CD14-positive monocyte (primary cell): ENCODE data around the gene NUP85. TPM values are rescaled to one million over a fixed set of nuclear protein-coding genes. Genes with fewer than 3 reads are reported as not detected.

Experiments used
- DNase-seq, 3 donors: peaks; one replicate each; pipeline ENCODE4 v3.0.0-alpha.2; 2011 to 2022
- H2AFZ ChIP-seq: 2 replicates; pipeline ENCODE4 v1.6.0; 2012; ENCODE audit warnings: mild to moderate bottlenecking, low read depth, low read length, inconsistent platforms; ENCODE audit not compliant: insufficient read depth, poor library complexity, severe bottlenecking
- H3K27ac ChIP-seq, 2 donors: 1 replicate in 1 of 2; 2 replicates in 1 of 2; pipeline ENCODE4 v1.5.1; 2012 to 2013; ENCODE audit warnings: low read length in 2 of 2, control low read depth in 1 of 2, inconsistent platforms in 1 of 2, low read depth in 1 of 2, mild to moderate bottlenecking in 1 of 2
- H3K27me3 ChIP-seq, 2 donors: one replicate each; pipeline versions ENCODE4 v1.6.0 to v1.6.1; 2011 to 2013; ENCODE audit warnings: low read length in 2 of 2; ENCODE audit not compliant: control insufficient read depth in 2 of 2, insufficient read depth in 2 of 2
- H3K36me3 ChIP-seq, 2 donors: replicated peaks in 1 of 2; 1 replicate in 1 of 2; 2 replicates in 1 of 2; pipeline versions ENCODE4 v1.5.1 to v1.6.1; 2012 to 2013; ENCODE audit warnings: low read length in 2 of 2, control low read depth in 1 of 2, inconsistent platforms in 1 of 2, mild to moderate bottlenecking in 1 of 2; ENCODE audit not compliant: insufficient read depth in 2 of 2, control insufficient read depth in 1 of 2
- H3K4me1 ChIP-seq, 2 donors: 1 replicate in 1 of 2; 2 replicates in 1 of 2; pipeline versions ENCODE4 v1.5.1 to v1.6.1; 2012 to 2013; ENCODE audit warnings: low read length in 2 of 2, control low read depth in 1 of 2, inconsistent platforms in 1 of 2, mild to moderate bottlenecking in 1 of 2, moderate library complexity in 1 of 2; ENCODE audit not compliant: insufficient read depth in 2 of 2, control insufficient read depth in 1 of 2
- H3K4me2 ChIP-seq: replicated peaks from 2 replicates; pipeline ENCODE3; 2012; ENCODE audit warnings: low read length, moderate library complexity, mild to moderate bottlenecking; ENCODE audit not compliant: poor library complexity, severe bottlenecking; ENCODE audit errors: extremely low read depth
- H3K4me3 ChIP-seq, 3 experiments: fragments of 200-600 bp in 1 of 3; sonication (generic) in 1 of 3; replicated peaks in 1 of 3; 1 replicate in 2 of 3; 2 replicates in 1 of 3; pipeline ENCODE4 v1.5.1; 2011 to 2013; ENCODE audit warnings: low read length in 3 of 3, mild to moderate bottlenecking in 3 of 3, control low read depth in 2 of 3, low read depth in 2 of 3, inconsistent platforms in 1 of 3, moderate library complexity in 1 of 3
- H3K79me2 ChIP-seq: 2 replicates; pipeline ENCODE4 v1.6.0; 2012; ENCODE audit warnings: mild to moderate bottlenecking, control low read depth, inconsistent platforms, low read length, moderate library complexity; ENCODE audit not compliant: insufficient read depth
- H3K9ac ChIP-seq: 2 replicates; pipeline ENCODE4 v1.6.0; 2017; ENCODE audit warnings: low read length, mild to moderate bottlenecking; ENCODE audit not compliant: insufficient read depth, poor library complexity, severe bottlenecking
- H3K9me3 ChIP-seq, 2 donors: replicated peaks in 1 of 2; 1 replicate in 1 of 2; 2 replicates in 1 of 2; pipeline versions ENCODE4 v1.5.1 to v1.6.1; 2012 to 2013; ENCODE audit warnings: low read length in 2 of 2, control low read depth in 1 of 2; ENCODE audit not compliant: control insufficient read depth in 1 of 2, insufficient read depth in 1 of 2
- H4K20me1 ChIP-seq: 2 replicates; pipeline ENCODE4 v1.6.0; 2012; ENCODE audit warnings: mild to moderate bottlenecking, low read length, control low read depth, moderate library complexity; ENCODE audit not compliant: insufficient read depth
- H3K27ac Mint-ChIP-seq, 7 donors: one replicate each; pipeline ENCODE4 v1.8.0; 2020; ENCODE audit warnings: mild to moderate bottlenecking in 7 of 7, mixed read lengths in 7 of 7, moderate library complexity in 6 of 7, inconsistent platforms in 2 of 7
- H3K27me3 Mint-ChIP-seq, 3 donors: one replicate each; pipeline ENCODE4 v1.8.0; 2021 to 2022; ENCODE audit warnings: low read depth in 3 of 3, mild to moderate bottlenecking in 3 of 3, mixed read lengths in 3 of 3, moderate library complexity in 3 of 3, inconsistent platforms in 1 of 3
- H3K36me3 Mint-ChIP-seq, 2 donors: one replicate each; pipeline ENCODE4 v1.8.0; 2020; ENCODE audit warnings: mixed read lengths in 2 of 2, inconsistent platforms in 1 of 2, mild to moderate bottlenecking in 1 of 2
- H3K4me1 Mint-ChIP-seq: one replicate; pipeline ENCODE4 v1.8.0; 2020; ENCODE audit warnings: mild to moderate bottlenecking, mixed read lengths
- H3K4me3 Mint-ChIP-seq, 2 donors: one replicate each; pipeline ENCODE4 v1.8.0; 2020; ENCODE audit warnings: mild to moderate bottlenecking in 2 of 2, mixed read lengths in 2 of 2, moderate library complexity in 1 of 2
- H3K9me3 Mint-ChIP-seq, 7 donors: one replicate each; pipeline ENCODE4 v1.8.0; 2020 to 2022; ENCODE audit warnings: mixed read lengths in 7 of 7, mild to moderate bottlenecking in 6 of 7, moderate library complexity in 6 of 7, inconsistent platforms in 2 of 7
- CTCF ChIP-seq: fragments of 200-600 bp; IDR thresholded peaks from one replicate; pipeline ENCODE4 v1.8.0; 2022; ENCODE audit warnings: antibody characterized with exemption, mild to moderate bottlenecking
- WGBS: methylation state at CpG from one replicate; pipeline ENCODE4 v1.1.5; 2013; ENCODE audit warnings: missing lambda C conversion rate; ENCODE audit not compliant: insufficient coverage; 5-methylcytosine and 5-hydroxymethylcytosine counted together
- intact Hi-C, 2 donors: fragments of 100-400 bp; cut with micrococcal nuclease; formaldehyde crosslinking; loops; one replicate each; pipeline versions ENCODE4 v1.15.0 to v1.15.1; 2023
- polyA plus RNA-seq, 3 donors: library from polyadenylated mRNA; depleted of rRNA in 1 of 3; unstranded in 2 of 3; stranded (reverse) in 1 of 3; fragments of 300-500 nt in 2 of 3; fragments of >200 nt in 1 of 3; fragmentation: Illumina TruSeq in 2 of 3; gene quantifications; 1 replicate in 2 of 3; 2 replicates in 1 of 3; pipeline ENCODE4 v1.2.3, GENCODE V29; 2012 to 2021

NUP85 gene
- polyA plus RNA-seq, 3 donors = 36.3 to 94.2 (median 38.7) TPM

DNA sequence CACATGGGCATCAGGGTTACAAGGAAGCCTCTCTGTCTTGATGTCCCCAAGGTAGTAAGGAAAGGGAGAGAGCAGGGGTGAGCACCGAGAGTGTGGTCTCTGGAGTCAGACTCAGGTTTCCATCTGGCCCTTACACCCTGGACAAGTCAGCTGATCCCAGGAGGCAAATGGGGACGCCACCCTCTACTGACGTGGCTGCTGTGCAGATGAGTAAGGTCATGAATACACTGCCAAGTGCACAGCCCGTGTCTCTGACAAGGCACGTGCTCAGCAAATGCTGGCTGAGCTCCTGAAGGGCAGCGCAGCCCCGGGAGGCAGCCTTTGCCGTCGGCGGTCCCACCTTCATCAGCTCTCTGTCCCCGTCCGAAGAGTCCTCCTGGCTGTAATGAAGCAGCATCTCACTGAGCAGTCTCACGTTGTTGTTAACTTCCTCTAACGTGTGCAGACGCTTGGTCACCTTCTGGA is 36.5 kb downstream of the NUP85 start:
- peak overlapping the region; percentile 25 to 54 for H3K27ac ChIP-seq
- no peaks in the 10 kb centered on the region for H3K27me3 ChIP-seq
- Mint-ChIP-seq H3K36me3 (peaks cover 86 to 99% of the 10 kb centered on the region in 2 donors), H3K4me1 (peaks cover 51% of the 10 kb centered on the region), H3K9me3 (peaks cover 0 to 1% (median 0%) of the 10 kb centered on the region in 7 donors), H3K4me3 (peak overlapping the region in 1 of 2 donors; percentile 35), H3K27me3 (no peaks in the 10 kb centered on the region), H3K27ac (peak overlapping the region; percentile 57 to 85 (median 67))
- no peak for DNase-seq
- H3K79me2 ChIP-seq = peaks cover 44% of the 10 kb centered on the region
- no peak overlapping the region for H3K4me3 ChIP-seq
- peaks cover 97% of the 10 kb centered on the region for H4K20me1 ChIP-seq
- no peak overlapping the region for H2AFZ ChIP-seq
- peaks cover 89 to 100% of the 10 kb centered on the region in 2 donors for H3K36me3 ChIP-seq
- H3K4me2 ChIP-seq = no peak overlapping the region
- no peak for TF ChIP-seq CTCF
- 74% methylated on average over 15 of the region's 15 CpGs for WGBS
- no peaks in the 10 kb centered on the region for H3K9me3 ChIP-seq
- intact Hi-C loops = no loop called here
- H3K9ac ChIP-seq = no peak overlapping the region
- H3K4me1 ChIP-seq = peaks cover 34 to 43% of the 10 kb centered on the region in 2 donors

GRCh38 chr17:75242461-75243042 is 37.1 kb downstream of the NUP85 start:
- H3K4me3 ChIP-seq = no peak overlapping the region
- Mint-ChIP-seq H3K36me3 (peaks cover 83 to 99% of the 10 kb centered on the region in 2 donors), H3K4me1 (peaks cover 51% of the 10 kb centered on the region), H3K9me3 (peaks cover 0 to 1% (median 0%) of the 10 kb centered on the region in 7 donors), H3K4me3 (peak overlapping the region in 1 of 2 donors; percentile 35), H3K27me3 (no peaks in the 10 kb centered on the region), H3K27ac (peak overlapping the region; percentile 57 to 85 (median 73))
- H3K4me1 ChIP-seq = peaks cover 34 to 43% of the 10 kb centered on the region in 2 donors
- 44% methylated on average over 6 of the region's 17 CpGs for WGBS
- no peaks in the 10 kb centered on the region for H3K9me3 ChIP-seq
- H4K20me1 ChIP-seq = peaks cover 96% of the 10 kb centered on the region
- peaks cover 86 to 97% of the 10 kb centered on the region in 2 donors for H3K36me3 ChIP-seq
- DNase-seq = peak in 2 of 3 donors; percentile 22 to 31
- H3K27ac ChIP-seq = peak overlapping the region; percentile 25 to 54
- no peak overlapping the region for H2AFZ ChIP-seq
- intact Hi-C loops = no loop called here
- no peak for TF ChIP-seq CTCF
- H3K4me2 ChIP-seq = no peak overlapping the region
- no peaks in the 10 kb centered on the region for H3K27me3 ChIP-seq
- H3K79me2 ChIP-seq = peaks cover 50% of the 10 kb centered on the region
- no peak overlapping the region for H3K9ac ChIP-seq
